Loucy (cell line): ENCODE results near the gene PIANP.

Source experiments
- H2AFZ ChIP-seq: fragments of 200-600 bp; sonication (generic); 2 replicates; pipeline ENCODE4 v1.6.0; 2016; ENCODE audit warnings: antibody characterized with exemption, mild to moderate bottlenecking, low read length, moderate library complexity
- H3F3A ChIP-seq: fragments of 200-600 bp; 2 replicates; pipeline ENCODE4 v1.6.0; 2016; ENCODE audit warnings: antibody characterized with exemption, low read depth, mild to moderate bottlenecking
- H3K27me3 ChIP-seq: fragments of 200-600 bp; sonication (generic); 2 replicates; pipeline ENCODE4 v1.6.1; 2014; ENCODE audit warnings: low read length, mild to moderate bottlenecking; ENCODE audit not compliant: insufficient read depth, poor library complexity, severe bottlenecking
- H3K36me3 ChIP-seq: fragments of 200-600 bp; sonication (generic); 2 replicates; pipeline ENCODE4 v1.6.1; 2016; ENCODE audit warnings: low read length; ENCODE audit not compliant: insufficient read depth
- H3K4me1 ChIP-seq: fragments of 200-600 bp; sonication (generic); 2 replicates; pipeline ENCODE4 v1.5.1; 2014; ENCODE audit warnings: low read length, mild to moderate bottlenecking; ENCODE audit not compliant: insufficient read depth, poor library complexity, severe bottlenecking
- H3K4me2 ChIP-seq: fragments of 200-600 bp; sonication (generic); 2 replicates; pipeline ENCODE4 v1.6.0; 2014; ENCODE audit warnings: antibody characterized with exemption, low read length, low read depth, mild to moderate bottlenecking; ENCODE audit not compliant: poor library complexity, severe bottlenecking
- H3K4me3 ChIP-seq: fragments of 200-600 bp; sonication (generic); 2 replicates; pipeline ENCODE4 v1.5.1; 2014; ENCODE audit warnings: low read length, mild to moderate bottlenecking, mixed read lengths; ENCODE audit not compliant: poor library complexity, severe bottlenecking
- H3K79me2 ChIP-seq: fragments of 200-600 bp; sonication (generic); 2 replicates; pipeline ENCODE4 v1.6.1; 2014; ENCODE audit warnings: low read length; ENCODE audit not compliant: insufficient read depth
- H3K9ac ChIP-seq: fragments of 200-600 bp; sonication (generic); 2 replicates; pipeline ENCODE4 v1.6.0; 2014; ENCODE audit warnings: mild to moderate bottlenecking, low read depth, low read length, moderate library complexity; ENCODE audit not compliant: poor library complexity, severe bottlenecking
- H3K9me2 ChIP-seq: fragments of 200-600 bp; sonication (generic); replicated peaks from 2 replicates; pipeline ENCODE4 v1.6.1; 2016; ENCODE audit warnings: low read depth, low read length, mixed read lengths
- H3K9me3 ChIP-seq: fragments of 200-600 bp; sonication (generic); 2 replicates; pipeline ENCODE4 v1.6.1; 2014; ENCODE audit warnings: mild to moderate bottlenecking, antibody characterized with exemption, low read length, low read depth; ENCODE audit not compliant: insufficient read depth
- H4K20me1 ChIP-seq: fragments of 200-600 bp; sonication (generic); 2 replicates; pipeline ENCODE4 v1.6.0; 2014; ENCODE audit warnings: antibody characterized with exemption, low read length, mild to moderate bottlenecking; ENCODE audit not compliant: insufficient read depth, poor library complexity, severe bottlenecking
- CTCF ChIP-seq: fragments of 200-600 bp; sonication (generic); conservative IDR thresholded peaks from 2 replicates; pipeline ENCODE4 v1.5.1; 2014; ENCODE audit warnings: mild to moderate bottlenecking, antibody characterized with exemption, low read length
- EZH2phosphoT487 ChIP-seq: fragments of 200-600 bp; IDR thresholded peaks from 2 replicates; pipeline ENCODE4 v1.6.1; 2018; ENCODE audit warnings: antibody characterized with exemption, mild to moderate bottlenecking, moderate library complexity, borderline replicate concordance

The PIANP gene

GRCh38 chr12:6730169-6730568 is 29.6 kb upstream of the PIANP start:
- Histone ChIP-seq H3K36me3 (peaks cover 6% of the 10 kb centered on the region; the same call in 1 of the 2 replicates), H3K79me2 (peaks cover 6% of the 10 kb centered on the region; the same call in 1 of the 2 replicates), H3K27me3 (no peaks in the 10 kb centered on the region), H3F3A (no peaks in the 10 kb centered on the region), H2AFZ (no peak overlapping the region), H3K9me2 (no peaks in the 10 kb centered on the region), H3K4me2 (no peak overlapping the region), H3K4me3 (no peak overlapping the region), H3K9me3 (no peaks in the 10 kb centered on the region), H4K20me1 (no peaks in the 10 kb centered on the region), H3K9ac (no peak overlapping the region), H3K4me1 (peaks cover 5% of the 10 kb centered on the region)
- TF ChIP-seq EZH2phosphoT487 = no peak
- TF ChIP-seq CTCF = no peak; the same call in 1 of the 2 replicates

DNA sequence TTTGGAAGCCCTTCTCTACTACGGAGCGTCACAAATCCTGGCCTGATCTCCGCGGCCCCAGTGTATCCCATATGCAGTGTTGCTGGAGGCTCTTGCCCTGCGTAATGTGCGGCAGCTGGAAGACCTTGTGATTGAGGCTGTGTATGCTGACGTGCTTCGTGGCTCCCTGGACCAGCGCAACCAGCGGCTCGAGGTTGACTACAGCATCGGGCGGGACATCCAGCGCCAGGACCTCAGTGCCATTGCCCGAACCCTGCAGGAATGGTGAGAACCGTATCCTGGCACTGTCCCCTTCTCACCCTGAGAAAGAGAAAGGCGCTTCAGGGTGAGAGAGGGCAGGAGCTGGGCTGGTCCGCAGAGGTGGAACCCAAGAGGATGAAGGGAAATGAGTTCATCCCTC is 28.6 kb upstream of the PIANP start:
- Histone ChIP-seq H3K9me3 (no peaks in the 10 kb centered on the region), H3K79me2 (peaks cover 13% of the 10 kb centered on the region; the same call in 1 of the 2 replicates), H2AFZ (no peak overlapping the region), H3K9me2 (no peaks in the 10 kb centered on the region), H3K27me3 (no peaks in the 10 kb centered on the region), H4K20me1 (no peaks in the 10 kb centered on the region), H3K36me3 (peaks cover 6% of the 10 kb centered on the region; the same call in 1 of the 2 replicates), H3K9ac (no peak overlapping the region), H3K4me3 (no peak overlapping the region), H3K4me1 (peaks cover 10% of the 10 kb centered on the region), H3K4me2 (no peak overlapping the region), H3F3A (no peaks in the 10 kb centered on the region)
- no peak for TF ChIP-seq EZH2phosphoT487

DNA sequence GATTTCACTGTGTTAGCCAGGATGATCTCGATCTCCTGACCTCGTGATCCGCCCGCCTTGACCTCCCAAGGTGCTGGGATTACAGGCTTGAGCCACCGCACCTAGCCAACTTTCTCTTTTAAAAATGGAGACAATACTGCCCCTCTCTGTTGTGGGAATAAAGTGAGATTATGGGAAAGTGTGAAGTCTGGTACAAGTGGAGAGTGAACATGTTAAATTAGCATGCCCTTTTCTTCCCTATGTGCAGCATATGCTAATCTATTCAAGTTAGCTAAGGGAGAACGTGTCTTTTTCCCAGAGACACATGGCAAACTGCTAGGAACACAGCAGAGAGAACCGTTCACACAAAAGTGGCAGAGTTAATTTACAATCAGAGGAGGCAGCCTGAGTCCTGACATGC is 24.7 kb upstream of the PIANP start:
- H4K20me1 ChIP-seq = no peaks in the 10 kb centered on the region
- H3K27me3 ChIP-seq = no peaks in the 10 kb centered on the region
- H3K4me3 ChIP-seq = peak overlapping the region; percentile 78
- peaks cover 13% of the 10 kb centered on the region; the same call in 1 of the 2 replicates for H3K79me2 ChIP-seq
- H3K36me3 ChIP-seq = peaks cover 4% of the 10 kb centered on the region; the same call in 1 of the 2 replicates
- peak overlapping the region; percentile 78 for H3K9ac ChIP-seq
- H3K4me1 ChIP-seq = peaks cover 16% of the 10 kb centered on the region
- peak overlapping the region; percentile 93 for H3K4me2 ChIP-seq
- H2AFZ ChIP-seq = no peak overlapping the region
- TF ChIP-seq EZH2phosphoT487 (no peak), CTCF (no peak)
- H3F3A ChIP-seq = peaks cover 4% of the 10 kb centered on the region; the same call in 1 of the 2 replicates
- H3K9me3 ChIP-seq = no peaks in the 10 kb centered on the region
- H3K9me2 ChIP-seq = no peaks in the 10 kb centered on the region

DNA sequence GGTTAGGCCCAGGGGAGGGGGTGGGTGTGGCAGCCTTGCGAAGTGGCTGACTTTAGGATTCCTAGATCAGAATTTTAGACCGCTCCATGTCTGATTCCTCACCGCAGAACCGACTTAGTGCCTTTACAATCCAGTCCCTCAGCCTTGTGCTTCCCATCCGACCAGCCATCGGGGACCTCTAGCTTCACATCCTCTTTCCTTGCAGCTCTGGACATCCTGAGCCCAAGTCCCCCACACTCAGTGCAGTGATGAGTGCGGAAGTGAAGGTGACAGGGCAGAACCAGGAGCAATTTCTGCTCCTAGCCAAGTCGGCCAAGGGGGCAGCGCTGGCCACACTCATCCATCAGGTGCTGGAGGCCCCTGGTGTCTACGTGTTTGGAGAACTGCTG is 23.8 kb upstream of the PIANP start:
- no peak for TF ChIP-seq EZH2phosphoT487
- no peak for TF ChIP-seq CTCF
- Histone ChIP-seq H3K4me1 (peaks cover 16% of the 10 kb centered on the region), H3K4me2 (peak overlapping the region; percentile 93), H3K36me3 (peaks cover 2% of the 10 kb centered on the region; the same call in 1 of the 2 replicates), H3K9ac (peak overlapping the region; percentile 78), H4K20me1 (no peaks in the 10 kb centered on the region), H3K9me3 (no peaks in the 10 kb centered on the region), H3K9me2 (no peaks in the 10 kb centered on the region), H3K27me3 (no peaks in the 10 kb centered on the region), H2AFZ (peak overlapping the region; percentile 40), H3K4me3 (peak overlapping the region; percentile 78), H3F3A (peaks cover 6% of the 10 kb centered on the region; the same call in 1 of the 2 replicates), H3K79me2 (peaks cover 13% of the 10 kb centered on the region; the same call in 1 of the 2 replicates)
